ENCODE measurements around the gene ACCS. TPM values are rescaled to one million over a fixed set of nuclear protein-coding genes. Genes with fewer than 3 reads are reported as not detected.
A peak's percentile ranks its signal among the peaks of the same experiment; 100 is the strongest.

The ACCS gene
- total RNA-seq, 1 experiment from 2014 or later = 7.5 TPM

DNA sequence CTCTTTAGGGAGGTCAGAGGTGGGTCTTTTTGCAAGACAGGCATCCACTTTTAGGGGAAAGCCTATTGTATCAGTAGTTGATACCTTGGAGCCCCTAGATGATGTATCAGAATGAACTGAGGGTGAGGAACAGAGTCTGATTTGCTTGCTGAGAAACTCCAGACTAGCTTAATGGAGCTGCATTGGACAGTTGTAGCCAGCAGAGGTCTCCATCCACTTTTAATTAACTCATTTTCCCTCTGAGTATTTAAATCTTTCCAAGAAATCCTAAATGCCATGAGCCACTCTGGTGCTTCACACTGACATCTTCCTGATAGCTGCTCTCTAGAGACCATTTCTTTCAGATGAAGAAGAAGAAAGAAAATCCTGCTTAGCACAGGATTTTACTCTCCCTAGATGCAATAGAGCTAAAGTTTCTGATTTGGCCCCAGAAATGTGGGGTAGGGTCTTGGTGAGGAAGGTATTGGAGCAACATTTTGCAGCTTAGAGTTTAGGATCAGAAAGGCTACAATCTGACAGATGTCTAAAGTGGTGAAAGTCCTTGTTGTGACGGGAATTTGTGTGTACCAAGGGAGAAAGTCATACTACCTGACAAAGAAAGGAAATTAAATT is 67.4 kb downstream of the ACCS start:
- H3K4me2 ChIP-seq (ENCODE audit: insufficient read depth, insufficient read length, low read length) = no peak overlapping the region
- H3K4me1 ChIP-seq (ENCODE audit: insufficient read depth, low read length) = no peaks in the 10 kb centered on the region
- H2BK20ac ChIP-seq (ENCODE audit: low read depth, low read length, poor library complexity, severe bottlenecking) = no peak overlapping the region
- H2BK120ac ChIP-seq (ENCODE audit: low read depth, low read length, poor library complexity, severe bottlenecking) = no peak overlapping the region
- no peak overlapping the region for H4K91ac ChIP-seq (ENCODE audit: insufficient read length, low read depth, low read length)
- no peak overlapping the region for H3K27ac ChIP-seq (ENCODE audit: insufficient read length, low read depth, low read length)
- H3K9me3 Mint-ChIP-seq = no peaks in the 10 kb centered on the region
- no peaks in the 10 kb centered on the region for H4K20me1 ChIP-seq (ENCODE audit: control insufficient read depth, insufficient read depth, insufficient read length)
- no peaks in the 10 kb centered on the region for H3K23me2 ChIP-seq (ENCODE audit: insufficient read length, low read depth, low read length, poor library complexity, severe bottlenecking)
- H3K36me3 Mint-ChIP-seq (ENCODE audit: insufficient read depth in 1 of 3, low read depth in 3 of 3) = peaks cover 0 to 24% (median 12%) of the 10 kb centered on the region in 3 experiments; a peak in 5 of 7 replicates
- H3K4me1 Mint-ChIP-seq = peaks cover 0 to 3% of the 10 kb centered on the region in 2 experiments; a peak in 2 of 4 replicates
- no peaks in the 10 kb centered on the region for H3K9me3 ChIP-seq (ENCODE audit: control insufficient read depth, low read depth, low read length)
- no peak overlapping the region for H3K4me3 Mint-ChIP-seq
- no peak for DNase-seq
- no peak overlapping the region for H2BK15ac ChIP-seq (ENCODE audit: low read depth, low read length)
- H3K79me2 ChIP-seq (ENCODE audit: insufficient read depth, low read length) = no peaks in the 10 kb centered on the region
- no peak overlapping the region for H2BK12ac ChIP-seq (ENCODE audit: insufficient read length, low read depth, low read length)
- peak overlapping the region in 1 of 3 experiments; percentile 35; a peak in 1 of 7 replicates for H3K27ac Mint-ChIP-seq
- H2AK5ac ChIP-seq (ENCODE audit: insufficient read length, low read length) = no peak overlapping the region
- H4K5ac ChIP-seq (ENCODE audit: insufficient read length, low read depth, low read length) = no peak overlapping the region
- no peak overlapping the region for H3K14ac ChIP-seq (ENCODE audit: insufficient read depth, low read length)
- no peak overlapping the region for H3K18ac ChIP-seq (ENCODE audit: insufficient read length, low read depth, low read length)
- no CpG with 5 or more reads among the region's 1 CpG for WGBS (ENCODE audit: extremely low coverage, insufficient read length, low lambda C conversion rate)
- H4K8ac ChIP-seq (replicated peaks; ENCODE audit: insufficient read length, low read depth, low read length) = no peak overlapping the region
- H2AFZ ChIP-seq (ENCODE audit: low read length) = no peak overlapping the region
- H3K9ac ChIP-seq (ENCODE audit: extremely low read depth, insufficient read length, low read length) = no peak overlapping the region
- no peaks in the 10 kb centered on the region for H3K79me1 ChIP-seq (ENCODE audit: insufficient read depth, low read depth, low read length, poor library complexity, severe bottlenecking)
- TF ChIP-seq, protein P1, sequence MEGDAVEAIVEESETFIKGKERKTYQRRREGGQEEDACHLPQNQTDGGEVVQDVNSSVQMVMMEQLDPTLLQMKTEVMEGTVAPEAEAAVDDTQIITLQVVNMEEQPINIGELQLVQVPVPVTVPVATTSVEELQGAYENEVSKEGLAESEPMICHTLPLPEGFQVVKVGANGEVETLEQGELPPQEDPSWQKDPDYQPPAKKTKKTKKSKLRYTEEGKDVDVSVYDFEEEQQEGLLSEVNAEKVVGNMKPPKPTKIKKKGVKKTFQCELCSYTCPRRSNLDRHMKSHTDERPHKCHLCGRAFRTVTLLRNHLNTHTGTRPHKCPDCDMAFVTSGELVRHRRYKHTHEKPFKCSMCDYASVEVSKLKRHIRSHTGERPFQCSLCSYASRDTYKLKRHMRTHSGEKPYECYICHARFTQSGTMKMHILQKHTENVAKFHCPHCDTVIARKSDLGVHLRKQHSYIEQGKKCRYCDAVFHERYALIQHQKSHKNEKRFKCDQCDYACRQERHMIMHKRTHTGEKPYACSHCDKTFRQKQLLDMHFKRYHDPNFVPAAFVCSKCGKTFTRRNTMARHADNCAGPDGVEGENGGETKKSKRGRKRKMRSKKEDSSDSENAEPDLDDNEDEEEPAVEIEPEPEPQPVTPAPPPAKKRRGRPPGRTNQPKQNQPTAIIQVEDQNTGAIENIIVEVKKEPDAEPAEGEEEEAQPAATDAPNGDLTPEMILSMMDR (conservative IDR thresholded peaks at IDR 0.05) = peak; percentile 74
- no peak overlapping the region for H2BK5ac ChIP-seq (ENCODE audit: insufficient read length, low read length)
- H3K27me3 ChIP-seq (ENCODE audit: insufficient read depth, low read length) = no peaks in the 10 kb centered on the region
- no peak overlapping the region for H3T11ph ChIP-seq (ENCODE audit: low read length)
- H3K4ac ChIP-seq (ENCODE audit: low read depth, low read length) = no peak overlapping the region
- no peaks in the 10 kb centered on the region for H3K27me3 Mint-ChIP-seq (ENCODE audit: low read depth)
- no peak overlapping the region for H3K23ac ChIP-seq (ENCODE audit: insufficient read length, low read depth, low read length)
- no peak overlapping the region for H3K56ac ChIP-seq (ENCODE audit: insufficient read length, low read depth, low read length)

Other genes starting within 250 kb of the ACCS start
- 18.8 and 22.2 TPM in 2 replicates for gene ALKBH3, start 185.4 kb upstream of the ACCS start, total RNA-seq (2021)
- gene C11orf96, start 123.6 kb upstream of the ACCS start, total RNA-seq (2021) = 1.3 and 1.4 TPM in 2 replicates
- gene ACCSL, start 18.3 kb upstream of the ACCS start, total RNA-seq (2021) = not detected in 2 replicates
- 42.9 and 45.9 TPM in 2 replicates for gene EXT2, start 29.4 kb downstream of the ACCS start, total RNA-seq (2021)
- not detected in 2 replicates for gene ALX4, start 243.9 kb downstream of the ACCS start, total RNA-seq (2021)

Data from H9 (cell line).